Smooth muscle cell (in vitro differentiated cells): ENCODE results near the gene NADK2. TPM values are rescaled to one million over a fixed set of nuclear protein-coding genes. Genes with fewer than 3 reads are reported as not detected.

Experiments
- DNase-seq: peaks from one replicate; lab custom pipeline; 2025; ENCODE audit not compliant: unreplicated experiment; lab: John Stamatoyannopoulos, UW
- H2AFZ ChIP-seq: fragments of 200-600 bp; sonication (generic); 2 replicates; pipeline ENCODE4 v1.6.0; 2016; ENCODE audit warnings: antibody characterized with exemption, low read depth, mild to moderate bottlenecking
- H3F3A ChIP-seq: fragments of 200-600 bp; sonication (generic); 2 replicates; pipeline ENCODE4 v1.6.0; 2017; ENCODE audit warnings: antibody characterized with exemption, low read depth
- H3K27ac ChIP-seq: fragments of 200-600 bp; sonication (generic); 2 replicates; pipeline ENCODE4 v1.5.1; 2016; ENCODE audit warnings: low read depth, mild to moderate bottlenecking
- H3K27me3 ChIP-seq: fragments of 200-600 bp; sonication (generic); 2 replicates; pipeline ENCODE4 v1.6.1; 2016; ENCODE audit warnings: low read depth, mild to moderate bottlenecking
- H3K36me3 ChIP-seq: fragments of 200-600 bp; sonication (generic); 2 replicates; pipeline ENCODE4 v1.5.1; 2016; ENCODE audit warnings: low read depth
- H3K4me1 ChIP-seq: fragments of 200-600 bp; sonication (generic); 2 replicates; pipeline ENCODE4 v1.5.1; 2016; ENCODE audit warnings: low read depth
- H3K4me2 ChIP-seq: fragments of 200-600 bp; sonication (generic); 2 replicates; pipeline ENCODE4 v1.6.0; 2016; ENCODE audit warnings: mild to moderate bottlenecking
- H3K4me3 ChIP-seq: fragments of 200-600 bp; sonication (generic); 2 replicates; pipeline ENCODE4 v1.5.1; 2016; ENCODE audit warnings: mild to moderate bottlenecking
- H3K79me2 ChIP-seq: fragments of 200-600 bp; sonication (generic); 2 replicates; pipeline ENCODE4 v1.6.0; 2016; ENCODE audit warnings: low read depth, mild to moderate bottlenecking
- H3K9ac ChIP-seq: fragments of 200-600 bp; sonication (generic); 2 replicates; pipeline ENCODE4 v1.6.0; 2016; ENCODE audit warnings: low read depth
- H3K9me3 ChIP-seq: fragments of 200-600 bp; sonication (generic); replicated peaks from 2 replicates; pipeline ENCODE4 v1.5.1; 2016; ENCODE audit warnings: low read depth
- H4K20me1 ChIP-seq: fragments of 200-600 bp; sonication (generic); 2 replicates; pipeline ENCODE4 v1.6.0; 2016; ENCODE audit warnings: low read depth
- CTCF ChIP-seq: fragments of 200-600 bp; sonication (generic); IDR thresholded peaks from 2 replicates; pipeline ENCODE4 v1.5.1; 2017; ENCODE audit warnings: borderline replicate concordance, mild to moderate bottlenecking, antibody characterized with exemption; ENCODE audit not compliant: insufficient read depth, poor library complexity, severe bottlenecking
- WGBS: methylation state at CpG from one replicate; pipeline ENCODE4 v1.1.7; 2016; ENCODE audit warnings: low lambda C conversion rate; 5-methylcytosine and 5-hydroxymethylcytosine counted together
- polyA plus RNA-seq: library from polyadenylated mRNA; unstranded; fragments of >200 nt; fragmentation: Nextera tagmentation; extraction: Ambion mirVana; gene quantifications from 2 replicates; pipeline ENCODE4 v1.2.1, GENCODE V29; 2016
- total RNA-seq: library from RNA; depleted of rRNA; stranded (reverse); fragments of >200 nt; gene quantifications from 2 replicates; pipeline ENCODE4 v1.2.3, GENCODE V29; 2014

Gene NADK2
- total and polyA plus RNA-seq, 2 experiments from 2014 or later: 26.7 to 27.2 TPM

- TF ChIP-seq CTCF: no peak
- Histone ChIP-seq H3K79me2 (peaks cover 56% of the 10 kb centered on the region), H3K36me3 (peaks cover 17% of the 10 kb centered on the region)
These were observed 77.3 kb downstream of the NADK2 start for GRCh38 chr5:36164461-36164860.

GRCh38 chr5:36162810-36163486 is 78.8 kb downstream of the NADK2 start:
- Histone ChIP-seq H3K4me1 (peaks cover 9% of the 10 kb centered on the region), H3K36me3 (peaks cover 17% of the 10 kb centered on the region), H3K79me2 (peaks cover 63% of the 10 kb centered on the region), H3K9me3 (no peaks in the 10 kb centered on the region), H3K9ac (no peak overlapping the region), H3K27ac (no peak overlapping the region), H3F3A (peaks cover under 1% of the 10 kb centered on the region), H3K4me2 (no peak overlapping the region), H4K20me1 (peaks cover 50% of the 10 kb centered on the region), H2AFZ (no peak overlapping the region), H3K4me3 (no peak overlapping the region), H3K27me3 (no peaks in the 10 kb centered on the region)
- no peak for DNase-seq
- no peak for TF ChIP-seq CTCF
- WGBS: 90% methylated on average over 9 of the region's 9 CpGs

More at GRCh38 chr5:36164461-36164860, 77.3 kb downstream of the NADK2 start:
- H3K4me3 ChIP-seq: no peak overlapping the region
- H3K4me2 ChIP-seq: no peak overlapping the region
- no peak overlapping the region for H2AFZ ChIP-seq
- no peak for DNase-seq
- H3K9ac ChIP-seq: no peak overlapping the region
- H3K27me3 ChIP-seq: no peaks in the 10 kb centered on the region
- H3K9me3 ChIP-seq: no peaks in the 10 kb centered on the region
- peaks cover 39% of the 10 kb centered on the region for H4K20me1 ChIP-seq
- 94% methylated on average over 4 of the region's 4 CpGs for WGBS
- no peaks in the 10 kb centered on the region for H3F3A ChIP-seq
- H3K4me1 ChIP-seq: no peaks in the 10 kb centered on the region
- no peak overlapping the region for H3K27ac ChIP-seq

- WGBS: 71% methylated on average over 4 of the region's 4 CpGs
- DNase-seq: no peak
- Histone ChIP-seq H2AFZ (no peak overlapping the region), H3K36me3 (peaks cover 11% of the 10 kb centered on the region), H3K27me3 (no peaks in the 10 kb centered on the region), H3K4me3 (no peak overlapping the region), H3K27ac (peak overlapping the region; percentile 51), H3F3A (peaks cover 16% of the 10 kb centered on the region), H3K4me2 (no peak overlapping the region), H3K9me3 (no peaks in the 10 kb centered on the region), H3K4me1 (peaks cover 23% of the 10 kb centered on the region), H4K20me1 (peaks cover 50% of the 10 kb centered on the region), H3K79me2 (peaks cover 63% of the 10 kb centered on the region), H3K9ac (no peak overlapping the region)
- TF ChIP-seq CTCF: no peak
These were observed 80.4 kb downstream of the NADK2 start for GRCh38 chr5:36161361-36161760.

GRCh38 chr5:36160617-36161016 is 81.1 kb downstream of the NADK2 start:
- Histone ChIP-seq H3K4me2 (no peak overlapping the region), H3K27ac (no peak overlapping the region), H4K20me1 (peaks cover 50% of the 10 kb centered on the region), H3K4me3 (no peak overlapping the region), H3K9ac (no peak overlapping the region), H3K36me3 (peaks cover 7% of the 10 kb centered on the region), H3K27me3 (no peaks in the 10 kb centered on the region), H3K9me3 (no peaks in the 10 kb centered on the region), H3K79me2 (peaks cover 56% of the 10 kb centered on the region), H2AFZ (no peak overlapping the region), H3F3A (peaks cover 22% of the 10 kb centered on the region), H3K4me1 (peaks cover 24% of the 10 kb centered on the region)
- no peak for TF ChIP-seq CTCF
- 100% methylated on average over 3 of the region's 3 CpGs for WGBS
- DNase-seq: no peak
